DOHH2 (cell line): ENCODE results near the gene RGS8.

Experiments used
- H3F3A ChIP-seq: fragments of 200-600 bp; sonication (generic), shearing (Covaris generic); 2 replicates; pipeline ENCODE4 v1.6.0; 2016; ENCODE audit warnings: antibody characterized with exemption, mild to moderate bottlenecking; ENCODE audit not compliant: control insufficient read depth, insufficient read depth
- H3K27ac ChIP-seq: fragments of 200-600 bp; sonication (generic); 2 replicates; pipeline ENCODE4 v1.5.1; 2014; ENCODE audit warnings: low read depth, mild to moderate bottlenecking, low read length, moderate library complexity
- H3K27me3 ChIP-seq: fragments of 200-600 bp; sonication (generic); 2 replicates; pipeline ENCODE4 v1.6.1; 2014; ENCODE audit warnings: mild to moderate bottlenecking, low read length, mixed read lengths; ENCODE audit not compliant: control insufficient read depth
- H3K36me3 ChIP-seq: fragments of 200-600 bp; sonication (generic); 2 replicates; pipeline ENCODE4 v1.6.1; 2014; ENCODE audit warnings: mild to moderate bottlenecking, low read length, moderate library complexity, mixed read lengths; ENCODE audit not compliant: control insufficient read depth
- H3K4me1 ChIP-seq: fragments of 200-600 bp; sonication (generic); 2 replicates; pipeline ENCODE4 v1.6.1; 2014; ENCODE audit warnings: mild to moderate bottlenecking, low read length, mixed read lengths; ENCODE audit not compliant: control insufficient read depth
- H3K4me2 ChIP-seq: fragments of 200-600 bp; sonication (generic); 2 replicates; pipeline ENCODE4 v1.6.0; 2014; ENCODE audit warnings: mild to moderate bottlenecking, low read length, moderate library complexity
- H3K4me3 ChIP-seq: fragments of 200-600 bp; sonication (generic); 2 replicates; pipeline ENCODE4 v1.5.1; 2014; ENCODE audit warnings: mild to moderate bottlenecking, low read length, mixed read lengths
- H3K79me2 ChIP-seq: fragments of 200-600 bp; sonication (generic); 2 replicates; pipeline ENCODE4 v1.6.1; 2014; ENCODE audit warnings: mild to moderate bottlenecking, low read length, mixed read lengths; ENCODE audit not compliant: control insufficient read depth
- H3K9me2 ChIP-seq: fragments of 200-600 bp; sonication (generic); replicated peaks from 2 replicates; pipeline ENCODE4 v1.6.1; 2014; ENCODE audit warnings: mild to moderate bottlenecking, low read length, mixed read lengths; ENCODE audit not compliant: control insufficient read depth
- H3K9me3 ChIP-seq: fragments of 200-600 bp; sonication (generic); 2 replicates; pipeline ENCODE4 v1.6.1; 2014; ENCODE audit warnings: antibody characterized with exemption, low read length, mixed read lengths; ENCODE audit not compliant: control insufficient read depth, insufficient read depth
- H4K20me1 ChIP-seq: fragments of 200-600 bp; sonication (generic); 2 replicates; pipeline ENCODE4 v1.6.0; 2014; ENCODE audit warnings: low read depth, mild to moderate bottlenecking, antibody characterized with exemption, low read length, moderate library complexity; ENCODE audit not compliant: control insufficient read depth, insufficient read depth
- CTCF ChIP-seq: fragments of 200-600 bp; sonication (generic); IDR thresholded peaks from one replicate; pipeline ENCODE4 v1.5.1; 2014; ENCODE audit warnings: antibody characterized with exemption, mild to moderate bottlenecking, low read depth, low read length; ENCODE audit not compliant: poor library complexity, severe bottlenecking
- EZH2phosphoT487 ChIP-seq: fragments of 200-600 bp; sonication (generic); IDR thresholded peaks from 2 replicates; pipeline ENCODE4 v1.6.1; 2017; ENCODE audit warnings: borderline replicate concordance, mild to moderate bottlenecking, antibody characterized with exemption, low read length, moderate library complexity, mixed read lengths

Gene RGS8

GRCh38 chr1:182672487-182672836 lies 11.9 kb downstream of the RGS8 start:
- no peak overlapping the region for H3K27ac ChIP-seq
- no peaks in the 10 kb centered on the region for H3K9me3 ChIP-seq
- no peaks in the 10 kb centered on the region for H4K20me1 ChIP-seq
- H3K79me2 ChIP-seq = no peaks in the 10 kb centered on the region
- peak overlapping the region; percentile 40 for H3K4me2 ChIP-seq
- TF ChIP-seq EZH2phosphoT487 = no peak
- no peak for TF ChIP-seq CTCF
- no peaks in the 10 kb centered on the region for H3K9me2 ChIP-seq
- H3F3A ChIP-seq = peaks cover 24% of the 10 kb centered on the region
- H3K4me3 ChIP-seq = peak overlapping the region; percentile 15
- no peaks in the 10 kb centered on the region for H3K36me3 ChIP-seq
- H3K27me3 ChIP-seq = no peaks in the 10 kb centered on the region
- peaks cover 75% of the 10 kb centered on the region for H3K4me1 ChIP-seq

- Histone ChIP-seq H3K79me2 (no peaks in the 10 kb centered on the region), H3K9me3 (no peaks in the 10 kb centered on the region), H3K4me2 (peak overlapping the region; percentile 40), H3K27ac (no peak overlapping the region), H3K4me3 (peak overlapping the region; percentile 15), H3K9me2 (no peaks in the 10 kb centered on the region), H3K36me3 (no peaks in the 10 kb centered on the region), H3F3A (peaks cover 20% of the 10 kb centered on the region), H3K27me3 (no peaks in the 10 kb centered on the region), H3K4me1 (peaks cover 71% of the 10 kb centered on the region), H4K20me1 (no peaks in the 10 kb centered on the region)
- no peak for TF ChIP-seq EZH2phosphoT487
- TF ChIP-seq CTCF = no peak
Measured at GRCh38 chr1:182671750-182672486, 12.5 kb downstream of the RGS8 start.

GRCh38 chr1:182670032-182670749 lies 14.2 kb downstream of the RGS8 start:
- H3F3A ChIP-seq = peaks cover 5% of the 10 kb centered on the region
- no peaks in the 10 kb centered on the region for H4K20me1 ChIP-seq
- H3K4me3 ChIP-seq = no peak overlapping the region
- H3K4me1 ChIP-seq = peaks cover 54% of the 10 kb centered on the region
- H3K79me2 ChIP-seq = no peaks in the 10 kb centered on the region
- H3K27me3 ChIP-seq = no peaks in the 10 kb centered on the region
- H3K36me3 ChIP-seq = no peaks in the 10 kb centered on the region
- no peak overlapping the region for H3K27ac ChIP-seq
- TF ChIP-seq EZH2phosphoT487 (no peak), CTCF (no peak)
- no peaks in the 10 kb centered on the region for H3K9me3 ChIP-seq
- no peaks in the 10 kb centered on the region for H3K9me2 ChIP-seq
- no peak overlapping the region for H3K4me2 ChIP-seq
